HUDEP-2 (cell line): ENCODE results near the gene MAN1C1.

Source experiments
- DNase-seq, 76 experiments: peaks; one replicate each; lab custom pipeline; 2025; ENCODE audit not compliant: unreplicated experiment in 76 of 76; lab: John Stamatoyannopoulos, UW

Gene MAN1C1

DNA sequence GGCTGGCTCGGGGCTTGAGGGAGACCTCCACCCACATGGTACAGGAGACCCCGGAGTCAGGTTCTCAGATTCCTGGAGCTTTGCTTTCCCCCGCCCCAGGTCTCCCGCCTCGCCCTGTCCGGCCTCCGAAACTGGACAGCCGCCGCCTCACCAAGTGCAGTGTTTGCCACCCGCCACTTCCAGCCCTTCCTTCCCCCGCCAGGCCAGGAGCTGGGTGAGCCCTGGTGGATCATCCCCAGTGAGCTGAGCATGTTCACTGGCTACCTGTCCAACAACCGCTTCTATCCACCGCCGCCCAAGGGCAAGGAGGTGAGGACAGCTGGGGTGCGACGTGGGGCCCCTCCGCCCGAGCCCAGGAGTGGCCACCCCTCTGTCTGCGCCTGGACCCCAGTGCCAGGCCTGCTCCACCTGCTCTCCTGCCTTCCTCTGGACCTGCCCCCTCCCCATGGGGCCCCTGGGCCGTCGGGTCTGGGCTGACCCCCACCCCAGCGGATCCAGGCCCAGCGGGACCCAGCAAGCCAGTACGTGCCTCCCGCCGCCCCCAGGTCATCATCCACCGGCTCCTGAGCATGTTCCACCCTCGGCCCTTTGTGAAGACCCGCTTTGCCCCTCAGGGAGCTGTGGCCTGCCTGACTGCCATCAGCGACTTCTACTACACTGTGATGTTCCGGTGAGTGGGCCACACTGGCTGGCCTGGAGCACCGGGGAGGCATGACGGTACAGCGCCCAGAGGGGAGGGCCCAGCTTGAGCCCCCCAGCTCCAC is 192.1 kb downstream of the MAN1C1 start:
- DNase-seq: no peak

DNA sequence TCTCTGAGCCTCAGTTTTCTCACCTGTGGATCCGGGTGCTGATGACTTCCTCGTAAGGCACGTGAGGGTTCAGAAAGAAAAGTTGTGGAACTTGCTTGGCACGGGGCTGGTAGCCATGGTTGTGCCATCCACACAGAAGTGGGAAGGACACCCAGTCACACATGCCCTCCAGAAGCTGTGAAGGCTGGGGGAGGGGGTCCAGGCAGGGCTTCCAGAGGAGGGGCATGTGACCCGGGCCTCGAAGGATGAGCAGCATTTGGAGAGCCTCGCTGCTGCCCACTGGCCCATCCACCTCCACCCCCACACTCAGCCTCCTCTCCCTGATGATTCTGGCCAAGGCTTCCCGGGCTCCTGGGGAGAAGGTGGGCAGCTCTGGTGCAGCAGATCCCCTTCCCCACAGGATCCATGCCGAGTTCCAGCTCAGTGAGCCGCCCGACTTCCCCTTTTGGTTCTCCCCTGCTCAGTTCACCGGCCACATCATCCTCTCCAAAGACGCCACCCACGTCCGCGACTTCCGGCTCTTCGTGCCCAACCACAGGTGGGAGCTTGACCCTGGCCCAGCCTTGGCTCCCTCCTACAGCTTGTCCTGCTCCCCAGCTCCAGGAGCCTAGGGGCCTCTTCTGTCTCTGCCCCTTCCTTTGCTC is 192.8 kb downstream of the MAN1C1 start:
- no peak for DNase-seq

DNA sequence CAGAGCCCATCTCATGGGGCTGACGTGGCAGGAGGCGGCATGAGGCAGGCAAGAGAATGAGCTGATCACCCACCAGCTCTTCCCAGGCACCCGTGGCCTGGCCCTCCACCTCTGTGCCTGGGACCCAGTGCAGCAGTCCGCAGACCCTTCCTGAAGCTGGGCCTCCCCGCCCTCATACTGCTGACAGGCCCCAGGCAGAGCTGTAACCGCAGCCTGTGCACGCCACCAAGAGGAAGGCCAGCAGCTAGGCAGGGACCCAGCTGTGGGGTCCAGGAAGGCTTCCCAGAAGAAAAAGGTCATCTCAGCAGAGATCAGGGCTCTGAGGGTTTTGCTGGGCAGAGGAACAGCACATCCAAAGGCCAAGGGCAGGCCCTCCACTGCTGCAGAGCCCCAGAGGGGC is 193.3 kb downstream of the MAN1C1 start:
- DNase-seq: no peak

DNA sequence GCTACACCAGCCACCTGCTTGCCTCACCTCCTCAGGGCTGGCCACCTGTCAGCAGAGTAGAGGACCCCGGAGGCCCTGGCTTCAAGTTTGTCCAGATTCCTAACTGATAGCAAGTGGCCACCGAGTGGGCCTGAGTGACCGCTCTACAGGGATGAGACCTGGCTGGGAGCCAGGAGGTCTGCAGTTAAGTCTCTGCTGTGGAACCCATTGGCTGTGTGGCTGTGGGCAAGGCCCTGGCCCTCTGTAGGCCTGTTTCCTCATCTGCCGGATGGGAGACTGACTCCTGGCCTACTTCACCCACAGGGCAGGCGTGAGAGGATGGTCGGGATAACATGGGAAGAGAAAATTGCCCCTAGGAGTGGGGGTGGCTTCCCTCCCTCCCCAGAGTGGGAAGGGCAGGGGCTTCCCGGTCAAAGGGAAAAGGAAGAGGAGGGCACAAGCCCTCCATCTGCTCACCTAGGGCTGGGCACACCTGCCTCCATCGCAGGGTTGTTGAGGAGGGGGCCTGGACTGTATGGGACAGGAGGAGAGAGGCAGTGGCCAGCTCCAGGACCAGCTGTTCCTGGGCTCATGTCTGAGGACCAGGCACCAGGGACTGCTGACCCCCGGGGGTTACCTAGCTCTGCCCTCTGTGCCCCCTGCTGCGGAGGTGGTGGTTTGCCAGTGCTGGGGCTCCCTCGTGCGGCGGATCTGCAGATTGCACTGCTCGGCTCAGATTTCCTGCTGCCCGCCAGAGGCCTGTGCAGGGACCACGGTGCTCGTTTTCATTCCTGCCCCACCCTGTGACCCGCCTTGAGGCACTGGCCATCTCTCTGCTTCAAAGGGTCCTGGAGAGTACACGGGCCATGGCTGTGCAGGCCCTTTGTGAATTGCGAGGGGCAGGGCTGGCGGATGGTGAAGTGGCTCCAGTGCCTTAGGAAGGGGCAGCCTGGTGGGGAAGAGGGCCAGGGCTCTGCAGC is 194.0 kb downstream of the MAN1C1 start:
- DNase-seq: peak in 53 of 76 experiments; percentile 10 to 68 (median 41)

DNA sequence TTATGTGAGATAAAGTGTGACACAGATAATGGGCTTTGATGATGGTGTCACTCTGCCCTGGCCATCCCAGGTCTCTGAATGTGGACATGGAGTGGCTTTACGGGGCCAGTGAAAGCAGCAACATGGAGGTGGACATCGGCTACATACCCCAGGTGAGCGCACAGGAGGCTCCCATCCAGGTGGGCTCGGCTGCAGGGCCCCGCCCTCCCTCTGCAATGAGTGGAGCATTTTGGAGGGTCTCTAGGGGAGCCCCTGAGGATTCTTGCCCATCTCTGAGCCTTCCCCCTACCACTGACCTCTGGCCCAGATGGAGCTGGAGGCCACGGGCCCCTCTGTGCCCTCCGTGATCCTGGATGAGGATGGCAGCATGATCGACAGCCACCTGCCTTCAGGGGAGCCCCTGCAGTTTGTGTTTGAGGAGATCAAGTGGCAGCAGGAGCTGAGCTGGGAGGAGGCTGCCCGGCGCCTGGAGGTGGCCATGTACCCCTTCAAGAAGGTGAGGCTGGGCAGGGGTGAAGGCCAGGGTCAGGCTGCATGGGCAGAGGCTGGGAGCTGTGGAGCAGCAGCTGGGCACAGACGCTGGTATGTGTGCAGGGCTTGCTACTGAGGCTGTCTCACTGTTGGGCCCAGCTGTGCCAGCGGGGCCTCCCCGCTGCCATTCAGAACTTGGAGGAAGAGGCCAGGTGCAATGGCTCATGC is 194.9 kb downstream of the MAN1C1 start:
- no peak for DNase-seq

DNA sequence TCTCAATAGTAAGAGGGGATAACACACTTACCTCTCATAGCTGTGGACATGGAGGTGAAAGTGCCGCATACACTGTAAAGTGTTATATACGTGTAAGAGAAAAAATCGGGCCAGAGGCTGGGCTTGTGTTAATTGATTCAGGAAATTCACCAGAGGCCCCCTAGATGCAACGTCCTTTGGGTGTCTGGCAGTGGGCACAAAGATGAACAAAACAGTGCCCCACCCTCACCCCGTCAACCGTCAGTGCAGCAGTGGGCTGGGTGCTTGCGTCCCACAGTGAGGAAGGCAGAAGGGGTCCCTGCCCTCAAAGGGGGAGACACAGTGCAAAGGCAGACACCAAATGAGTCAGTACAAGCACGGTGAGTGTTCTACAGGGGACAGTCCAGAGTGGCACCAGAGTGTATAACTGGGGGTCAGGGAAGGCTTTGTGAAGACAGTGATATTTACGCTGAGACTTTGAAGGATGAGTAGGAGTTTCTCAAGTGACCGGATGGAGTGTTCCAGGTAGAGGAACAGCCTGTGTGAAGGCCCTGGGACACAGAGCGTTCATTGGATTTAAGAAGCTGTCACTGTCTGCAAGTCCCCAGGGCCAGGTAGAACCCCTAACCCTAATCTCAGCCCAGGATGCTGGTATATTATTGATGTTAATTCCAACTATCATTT is 196.6 kb downstream of the MAN1C1 start:
- DNase-seq: no peak

DNA sequence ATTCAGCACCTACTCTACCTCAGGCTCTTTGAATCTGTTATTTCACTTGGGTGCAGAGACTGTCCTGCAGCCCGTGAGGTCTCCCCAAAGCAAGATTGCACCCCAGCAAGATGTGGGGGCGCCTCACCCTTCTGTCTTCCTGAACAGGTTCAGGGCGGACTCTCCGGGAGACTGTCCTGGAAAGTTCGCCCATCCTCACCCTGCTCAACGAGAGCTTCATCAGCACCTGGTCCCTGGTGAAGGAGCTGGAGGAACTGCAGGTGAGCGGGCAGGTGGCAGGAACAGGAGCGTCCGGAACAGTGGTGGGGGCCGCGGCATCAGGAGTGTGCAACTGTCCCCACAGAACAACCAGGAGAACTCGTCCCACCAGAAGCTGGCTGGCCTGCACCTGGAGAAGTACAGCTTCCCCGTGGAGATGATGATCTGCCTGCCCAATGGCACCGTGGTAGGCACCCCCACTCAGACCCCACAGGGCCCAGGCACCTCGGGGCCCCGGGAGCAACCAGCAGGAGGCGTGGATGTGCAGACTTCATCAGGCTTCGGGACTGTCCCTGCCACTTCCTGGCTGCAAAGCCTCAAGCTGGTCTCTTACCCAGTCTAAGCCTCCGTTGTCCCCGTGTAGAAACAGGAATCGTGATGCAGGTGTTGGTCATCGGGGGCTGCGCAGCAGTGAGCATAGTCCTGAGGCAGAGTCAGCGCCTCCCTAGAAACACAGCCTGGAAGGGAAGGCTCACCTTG is 197.3 kb downstream of the MAN1C1 start:
- no peak for DNase-seq

DNA sequence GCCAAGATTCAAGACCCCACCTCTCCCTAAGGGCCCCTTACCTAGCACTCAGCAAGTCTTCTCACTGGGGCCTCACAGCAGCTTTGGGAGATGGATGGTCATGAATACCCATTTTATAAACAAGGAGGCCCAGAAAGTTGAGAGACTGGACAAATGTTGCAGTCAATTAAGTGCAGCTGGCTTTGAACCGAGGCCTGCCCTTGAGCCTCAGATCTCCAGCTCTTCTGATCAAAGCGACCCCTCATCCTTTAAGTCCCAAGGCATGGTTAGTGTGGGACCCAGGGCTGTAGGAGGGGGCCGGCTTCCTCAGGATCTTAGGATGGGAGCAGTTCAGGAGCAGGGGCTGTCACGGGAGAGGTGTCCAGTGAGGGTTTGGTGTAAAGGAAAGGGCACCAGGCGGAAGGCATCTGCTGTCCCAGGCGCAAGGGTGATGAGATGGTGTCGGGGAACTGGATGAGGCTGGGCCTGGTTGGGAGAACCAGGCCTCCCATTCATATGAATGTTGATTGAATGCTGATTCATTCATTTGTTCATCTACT is 198.0 kb downstream of the MAN1C1 start:
- DNase-seq: no peak

DNA sequence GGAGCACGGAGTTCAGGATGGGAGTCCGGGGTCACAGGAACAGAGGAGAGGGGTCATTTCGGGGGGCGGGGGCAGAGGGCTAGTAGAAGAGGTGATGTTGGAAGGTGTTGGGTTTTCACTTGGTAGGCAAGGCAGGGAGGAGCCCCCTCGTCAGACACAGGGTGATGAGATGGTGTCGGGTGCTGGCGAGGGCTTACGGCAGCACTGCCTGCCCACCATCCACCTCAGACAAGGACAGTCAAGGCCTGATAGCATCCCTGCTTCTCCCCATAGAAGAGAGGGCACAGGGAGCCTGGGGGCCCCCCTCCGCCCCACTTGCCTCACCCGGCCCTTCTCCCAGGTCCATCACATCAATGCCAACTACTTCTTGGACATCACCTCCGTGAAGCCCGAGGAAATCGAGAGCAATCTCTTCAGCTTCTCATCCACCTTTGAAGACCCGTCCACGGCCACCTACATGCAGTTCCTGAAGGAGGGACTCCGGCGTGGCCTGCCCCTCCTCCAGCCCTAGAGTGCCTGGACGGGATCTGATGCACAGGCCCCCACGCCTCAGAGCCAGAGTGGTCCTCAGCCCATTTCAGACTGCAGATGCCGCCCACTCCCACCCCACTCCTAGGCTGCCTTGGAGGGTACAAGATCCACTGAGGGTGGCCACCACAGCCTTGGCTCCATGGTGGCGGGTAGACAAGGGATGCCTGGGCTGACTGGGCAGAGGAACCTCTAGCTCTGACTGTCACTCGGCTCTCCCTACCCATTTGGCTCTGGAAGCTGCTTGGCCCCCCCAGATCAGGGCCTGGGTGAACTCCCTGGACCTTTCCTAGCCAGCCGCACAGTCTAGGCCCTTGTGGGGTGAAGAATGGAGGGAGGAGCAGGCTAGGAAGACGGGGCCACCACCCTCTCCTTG is 198.9 kb downstream of the MAN1C1 start:
- DNase-seq: no peak

DNA sequence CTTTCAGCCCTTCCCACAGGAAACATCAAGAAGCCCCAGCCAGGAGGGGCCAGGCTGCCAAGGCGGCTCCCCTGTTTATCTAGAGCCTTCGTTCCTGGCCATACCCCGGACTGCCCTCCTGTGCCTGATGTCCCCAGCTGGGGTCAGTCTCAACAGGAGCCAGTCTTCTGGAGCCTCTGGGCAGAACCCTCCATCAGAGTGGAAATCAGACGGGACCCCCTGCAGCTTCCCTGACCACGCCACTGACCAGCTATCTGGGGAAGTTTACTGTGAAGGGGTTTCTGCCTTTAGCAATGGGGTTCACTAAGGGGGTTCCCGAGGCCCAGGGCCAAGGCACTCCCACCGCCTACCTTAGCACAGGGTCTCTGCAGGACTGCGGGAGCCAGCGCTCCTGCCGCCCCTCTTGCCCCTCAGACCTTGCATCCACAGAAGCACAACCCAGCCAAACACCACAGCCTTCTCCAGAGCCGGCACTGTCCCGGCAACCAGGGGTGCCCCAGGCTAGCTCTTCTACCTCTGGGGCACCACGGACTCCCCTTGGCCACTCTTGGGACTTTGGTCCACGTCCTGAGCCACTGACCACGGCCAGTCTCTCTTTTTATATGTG is 199.6 kb downstream of the MAN1C1 start:
- DNase-seq: no peak

DNA sequence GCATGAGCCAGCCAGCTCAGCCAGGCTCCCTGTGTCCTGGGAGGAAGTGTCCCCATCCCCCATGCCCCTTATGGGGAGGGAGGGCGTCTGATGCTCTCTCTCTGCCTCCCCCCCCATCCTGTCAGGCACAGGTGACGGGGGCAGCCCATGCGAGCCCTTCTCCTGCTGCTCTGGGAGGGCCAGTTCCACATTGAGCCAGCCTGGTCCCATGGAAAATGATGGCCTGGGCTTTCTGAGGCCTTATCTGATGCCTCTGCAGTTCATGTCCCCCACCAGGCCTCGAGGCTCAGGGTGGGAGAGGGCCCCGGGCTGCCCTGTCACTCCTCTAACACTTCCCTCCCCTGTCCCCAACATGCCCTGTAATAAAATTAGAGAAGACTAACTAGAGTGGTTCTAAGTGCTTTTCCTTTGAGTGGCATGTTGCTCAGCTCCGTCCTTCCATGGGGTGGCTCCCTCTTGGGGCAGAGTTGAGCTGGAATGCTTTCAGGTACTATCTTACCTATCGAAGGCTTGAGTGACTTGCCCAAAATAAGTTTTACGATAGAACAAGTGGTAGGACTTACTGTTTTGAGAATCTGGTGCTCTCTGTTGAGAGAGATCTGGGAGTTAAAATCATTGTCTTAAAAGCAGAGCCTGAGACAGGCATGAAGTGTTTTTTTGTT is 201.4 kb downstream of the MAN1C1 start:
- no peak for DNase-seq

DNA sequence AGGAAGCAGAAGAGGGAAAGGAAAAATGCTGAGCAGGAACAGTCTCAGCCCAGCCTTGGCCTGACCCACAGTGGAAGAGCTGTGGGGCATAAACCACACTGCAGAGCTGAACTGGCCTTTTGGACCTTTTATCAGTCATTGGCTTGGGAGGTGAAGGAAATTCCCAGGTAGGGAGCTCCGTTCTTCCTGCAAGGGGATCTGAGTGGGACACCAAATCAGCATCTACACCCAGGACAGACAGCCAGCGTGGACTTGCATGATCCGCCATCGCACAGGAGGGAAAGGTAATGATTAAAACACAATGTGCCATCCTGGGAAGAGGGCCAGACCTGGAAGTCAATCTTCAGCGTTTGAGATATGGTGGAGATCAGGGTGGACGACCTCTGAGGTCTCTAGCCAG is 202.0 kb downstream of the MAN1C1 start:
- DNase-seq: no peak

DNA sequence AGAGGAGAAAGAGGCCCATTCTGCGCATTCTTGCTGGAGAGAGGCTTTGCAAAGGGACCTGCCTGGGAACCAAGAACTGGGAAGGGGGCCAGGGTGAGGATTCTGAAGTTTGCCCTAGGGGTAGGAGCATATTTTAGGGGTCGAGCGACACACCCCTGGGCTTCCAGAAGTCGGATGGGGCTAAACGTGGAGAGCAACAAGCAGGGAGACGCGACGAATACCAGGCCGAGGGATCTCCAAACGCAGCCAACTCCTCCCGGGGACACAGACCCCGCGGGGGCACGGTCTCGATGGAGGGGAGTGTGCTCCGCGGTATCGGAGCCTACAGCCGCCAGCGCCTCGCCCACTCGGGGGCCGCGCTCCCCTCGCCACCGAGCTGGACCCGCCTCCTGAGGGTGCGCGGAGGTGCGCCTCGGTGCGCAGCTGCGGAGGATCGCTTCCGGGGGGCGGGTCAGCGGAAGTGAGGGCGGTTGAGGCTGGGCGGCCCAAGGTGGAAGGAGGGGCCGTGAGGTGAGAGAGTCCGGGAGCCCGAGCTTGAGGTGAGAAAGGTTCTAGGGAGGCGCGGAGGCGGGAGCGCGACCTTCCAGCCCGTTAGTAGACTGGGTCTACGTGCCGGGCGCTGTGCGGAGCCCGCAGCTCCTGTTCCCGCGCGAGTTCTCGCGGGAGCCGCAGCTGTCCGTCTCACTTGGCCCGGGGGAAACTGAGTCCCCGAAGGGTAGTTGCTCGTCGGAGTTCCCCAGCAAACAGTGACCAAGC is 203.1 kb downstream of the MAN1C1 start, which contains the start of gene MTFR1L:
Gene MTFR1L (plus strand): TSS at position 464 of the 756 bp plus-strand sequence. CDS start 3,151 bp downstream, outside the sequence.
- peak in 71 of 76 experiments; percentile 9 to 85 (median 64) for DNase-seq

DNA sequence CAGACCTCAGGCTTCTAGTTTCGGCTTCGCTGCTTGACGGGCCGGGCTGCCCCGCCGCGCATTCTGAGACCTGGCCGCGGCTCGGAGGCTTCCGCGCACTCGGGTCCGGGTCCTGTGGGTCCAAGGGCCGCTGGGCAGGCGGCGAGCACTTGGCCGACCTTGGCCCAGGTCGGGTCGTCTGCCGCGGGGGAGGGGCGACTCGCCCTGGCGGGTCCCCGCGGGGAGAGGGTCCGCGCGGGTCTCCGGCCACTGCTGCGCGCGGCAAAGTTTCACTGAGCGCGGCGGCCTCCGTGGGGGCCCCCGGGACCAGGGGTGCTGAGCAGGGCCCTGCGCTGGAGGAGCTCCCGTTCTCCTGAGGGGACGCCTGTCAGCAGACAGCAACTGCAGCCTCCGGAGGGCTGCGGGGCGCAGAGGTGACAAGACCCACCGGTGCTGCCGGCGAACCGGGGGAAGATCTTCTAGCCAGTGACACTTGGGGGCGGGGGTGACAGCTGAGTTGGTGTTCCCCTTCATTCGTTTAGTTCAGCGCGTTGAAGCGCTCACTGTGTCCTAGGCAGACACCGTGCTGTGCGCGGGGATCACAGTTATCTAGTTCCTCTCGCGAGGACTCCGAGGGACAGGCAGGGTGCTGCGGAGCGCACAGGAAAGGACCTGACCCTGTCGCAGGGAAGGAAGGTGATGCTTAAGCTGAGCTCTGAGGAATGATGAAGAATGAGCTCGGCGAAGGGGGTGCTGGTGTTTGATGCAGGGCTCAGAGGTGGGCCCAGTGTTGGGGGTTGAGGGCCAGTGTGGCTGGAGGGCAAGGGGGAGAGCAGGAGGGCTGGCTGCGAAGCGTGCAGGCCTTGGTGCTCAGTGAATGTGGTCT is 203.9 kb downstream of the MAN1C1 start:
- peak in 54 of 76 experiments; percentile 3 to 64 (median 34) for DNase-seq

DNA sequence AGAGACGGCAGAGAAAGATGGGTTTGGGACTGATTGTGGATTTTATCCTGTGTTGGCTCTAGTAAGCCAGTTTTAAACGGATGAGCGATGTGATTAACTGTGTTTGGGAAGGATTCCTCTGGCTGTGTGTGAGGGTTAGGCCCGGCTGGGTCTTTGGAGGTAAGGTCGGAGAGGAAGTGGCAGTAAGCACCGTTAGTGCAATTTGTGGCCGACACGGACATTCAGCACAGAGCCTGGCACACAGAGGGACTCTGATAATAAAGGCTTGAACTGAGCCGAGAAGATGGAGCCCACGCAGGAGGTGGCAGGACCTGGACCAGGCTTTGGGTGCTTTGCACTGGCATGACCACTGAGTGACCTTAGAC is 204.5 kb downstream of the MAN1C1 start:
- no peak for DNase-seq
